ENCODE results near the gene DCLRE1B. TPM values are rescaled to one million over a fixed set of nuclear protein-coding genes. Genes with fewer than 3 reads are reported as not detected.

Gene DCLRE1B
- polyA plus RNA-seq, 1 experiment, result 4.5 TPM

- no peaks in the 10 kb centered on the region for H3K27me3 ChIP-seq (ENCODE audit: control insufficient read depth, insufficient read depth, low read length)
- TF ChIP-seq, protein P1, sequence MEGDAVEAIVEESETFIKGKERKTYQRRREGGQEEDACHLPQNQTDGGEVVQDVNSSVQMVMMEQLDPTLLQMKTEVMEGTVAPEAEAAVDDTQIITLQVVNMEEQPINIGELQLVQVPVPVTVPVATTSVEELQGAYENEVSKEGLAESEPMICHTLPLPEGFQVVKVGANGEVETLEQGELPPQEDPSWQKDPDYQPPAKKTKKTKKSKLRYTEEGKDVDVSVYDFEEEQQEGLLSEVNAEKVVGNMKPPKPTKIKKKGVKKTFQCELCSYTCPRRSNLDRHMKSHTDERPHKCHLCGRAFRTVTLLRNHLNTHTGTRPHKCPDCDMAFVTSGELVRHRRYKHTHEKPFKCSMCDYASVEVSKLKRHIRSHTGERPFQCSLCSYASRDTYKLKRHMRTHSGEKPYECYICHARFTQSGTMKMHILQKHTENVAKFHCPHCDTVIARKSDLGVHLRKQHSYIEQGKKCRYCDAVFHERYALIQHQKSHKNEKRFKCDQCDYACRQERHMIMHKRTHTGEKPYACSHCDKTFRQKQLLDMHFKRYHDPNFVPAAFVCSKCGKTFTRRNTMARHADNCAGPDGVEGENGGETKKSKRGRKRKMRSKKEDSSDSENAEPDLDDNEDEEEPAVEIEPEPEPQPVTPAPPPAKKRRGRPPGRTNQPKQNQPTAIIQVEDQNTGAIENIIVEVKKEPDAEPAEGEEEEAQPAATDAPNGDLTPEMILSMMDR (IDR thresholded peaks at IDR 0.05; ENCODE audit: insufficient read depth, low read depth, low read length), result no peak
- H3K36me3 ChIP-seq (ENCODE audit: control insufficient read depth, insufficient read depth, low read length), result peaks cover 2% of the 10 kb centered on the region
- CTCF ChIA-PET, result no interaction called here
- POLR2A ChIA-PET, result no interaction called here
- no peak overlapping the region for H3K4me3 ChIP-seq (ENCODE audit: low read depth, low read length)
- DNase-seq (ENCODE audit: low read depth), result no peak
Measured at GRCh38 chr1:113938192-113938591, 33.1 kb downstream of the DCLRE1B start.

- ChIA-PET CTCF (interaction anchor here (1.2 to 2.5 kb wide), 2 partner anchors 10 to 12 kb away, joined by 3 to 7 read pairs; partner anchors contain the start of gene HIPK1), POLR2A (no interaction called here)
- no peak overlapping the region for H3K4me3 ChIP-seq (ENCODE audit: low read depth, low read length)
- TF ChIP-seq, protein P1 (IDR thresholded peaks at IDR 0.05; ENCODE audit: insufficient read depth, low read depth, low read length), result no peak
- H3K36me3 ChIP-seq (ENCODE audit: control insufficient read depth, insufficient read depth, low read length), result peaks cover 4% of the 10 kb centered on the region
- H3K27me3 ChIP-seq (ENCODE audit: control insufficient read depth, insufficient read depth, low read length), result no peaks in the 10 kb centered on the region
- DNase-seq (ENCODE audit: low read depth), result no peak
Measured at GRCh38 chr1:113940365-113941244, 35.5 kb downstream of the DCLRE1B start.

- H3K36me3 ChIP-seq (ENCODE audit: control insufficient read depth, insufficient read depth, low read length), result peaks cover 4% of the 10 kb centered on the region
- H3K4me3 ChIP-seq (ENCODE audit: low read depth, low read length), result no peak overlapping the region
- DNase-seq (ENCODE audit: low read depth), result no peak
- CTCF ChIA-PET, result interaction anchor here (2.5 kb wide), 1 partner anchor 10 kb away, joined by 7 read pairs; no protein-coding TSS in a partner anchor
- POLR2A ChIA-PET, result no interaction called here
- no peaks in the 10 kb centered on the region for H3K27me3 ChIP-seq (ENCODE audit: control insufficient read depth, insufficient read depth, low read length)
- TF ChIP-seq, protein P1 (IDR thresholded peaks at IDR 0.05; ENCODE audit: insufficient read depth, low read depth, low read length), result no peak
Measured at GRCh38 chr1:113941245-113941559, 36.1 kb downstream of the DCLRE1B start.

DNA sequence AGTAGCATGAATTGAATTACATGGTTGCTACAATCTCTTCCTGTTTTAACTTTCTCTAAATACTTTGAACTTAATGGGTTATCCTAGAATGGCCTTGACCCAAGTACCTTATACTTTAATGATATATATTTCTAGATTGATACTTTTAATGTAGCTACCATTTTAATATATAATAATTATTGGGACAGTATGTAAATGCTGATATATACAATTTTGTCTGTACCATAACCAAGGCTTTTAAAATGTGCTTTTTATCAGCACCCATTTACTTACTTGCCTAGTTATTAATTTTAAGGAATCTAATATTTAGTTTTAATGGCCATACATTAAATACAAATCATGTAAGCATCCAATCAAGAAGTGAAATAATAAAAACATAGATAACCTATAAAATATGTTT lies 37.4 kb downstream of the DCLRE1B start:
- ChIA-PET POLR2A (interaction anchor here (0.6 kb wide), 1 partner anchor 11 kb away, joined by 3 read pairs; no protein-coding TSS in a partner anchor), CTCF (no interaction called here)
- H3K4me3 ChIP-seq (ENCODE audit: low read depth, low read length), result no peak overlapping the region

More for the DNA sequence above, 37.4 kb downstream of the DCLRE1B start:
- no peak for DNase-seq (ENCODE audit: low read depth)
- Histone ChIP-seq H3K36me3 (ENCODE audit: control insufficient read depth, insufficient read depth, low read length) (peaks cover 4% of the 10 kb centered on the region), H3K27me3 (ENCODE audit: control insufficient read depth, insufficient read depth, low read length) (no peaks in the 10 kb centered on the region)
- TF ChIP-seq, protein P1 (IDR thresholded peaks at IDR 0.05; ENCODE audit: insufficient read depth, low read depth, low read length), result no peak
